KMS-11 (cell line): ENCODE measurements around the gene CDKN2D.
"Not testable (repeated sequence)": the region's sequence is repeated elsewhere in the genome, so short reads cannot be mapped to it uniquely, and the experiment has no call there.

Experiments used
- H2AFZ ChIP-seq: fragments of 200-600 bp; sonication (generic); 2 replicates; pipeline ENCODE4 v1.6.1; 2016; ENCODE audit warnings: antibody characterized with exemption, mixed run types, low read depth
- H3K27ac ChIP-seq: fragments of 200-600 bp; sonication (generic); 2 replicates; pipeline ENCODE4 v1.6.1; 2016; ENCODE audit warnings: mild to moderate bottlenecking, mixed run types
- H3K27me3 ChIP-seq: fragments of 200-600 bp; sonication (generic); 2 replicates; pipeline ENCODE4 v1.6.1; 2017; ENCODE audit warnings: mild to moderate bottlenecking, low read depth, mixed run types, moderate library complexity; ENCODE audit not compliant: insufficient read depth
- H3K36me3 ChIP-seq: fragments of 200-600 bp; sonication (generic); 2 replicates; pipeline ENCODE4 v1.6.1; 2017; ENCODE audit warnings: mild to moderate bottlenecking, mixed run types; ENCODE audit not compliant: insufficient read depth
- H3K4me1 ChIP-seq: fragments of 200-600 bp; sonication (generic); 2 replicates; pipeline ENCODE4 v1.6.1; 2016; ENCODE audit warnings: mild to moderate bottlenecking, low read depth, mixed run types; ENCODE audit not compliant: poor library complexity, severe bottlenecking
- H3K4me2 ChIP-seq: fragments of 200-600 bp; sonication (generic); 2 replicates; pipeline ENCODE4 v1.7.0; 2016; ENCODE audit warnings: mild to moderate bottlenecking, mixed run types
- H3K4me3 ChIP-seq: fragments of 200-600 bp; sonication (generic); IDR thresholded peaks from 2 replicates; pipeline ENCODE4 v1.6.1; 2017; ENCODE audit warnings: low read depth, low read length, mixed read lengths; ENCODE audit not compliant: insufficient read depth
- H3K79me2 ChIP-seq: fragments of 200-600 bp; sonication (generic); 2 replicates; pipeline ENCODE4 v1.6.1; 2016; ENCODE audit warnings: low read depth, mixed run types; ENCODE audit not compliant: insufficient read depth
- H3K9ac ChIP-seq: fragments of 200-600 bp; sonication (generic); 2 replicates; pipeline ENCODE4 v1.6.1; 2016; ENCODE audit warnings: mild to moderate bottlenecking, mixed run types
- H4K20me1 ChIP-seq: fragments of 200-600 bp; sonication (generic); 2 replicates; pipeline ENCODE4 v1.6.1; 2016; ENCODE audit warnings: mild to moderate bottlenecking, mixed run types; ENCODE audit not compliant: insufficient read depth
- TF ChIP-seq, protein P1 (sequence below): fragments of 200-600 bp; sonication (generic); conservative IDR thresholded peaks from 2 replicates; pipeline ENCODE4 v1.6.1; 2017; ENCODE audit warnings: low read depth, mild to moderate bottlenecking, antibody characterized with exemption, low read length, moderate library complexity, mixed read lengths

The CDKN2D gene

DNA sequence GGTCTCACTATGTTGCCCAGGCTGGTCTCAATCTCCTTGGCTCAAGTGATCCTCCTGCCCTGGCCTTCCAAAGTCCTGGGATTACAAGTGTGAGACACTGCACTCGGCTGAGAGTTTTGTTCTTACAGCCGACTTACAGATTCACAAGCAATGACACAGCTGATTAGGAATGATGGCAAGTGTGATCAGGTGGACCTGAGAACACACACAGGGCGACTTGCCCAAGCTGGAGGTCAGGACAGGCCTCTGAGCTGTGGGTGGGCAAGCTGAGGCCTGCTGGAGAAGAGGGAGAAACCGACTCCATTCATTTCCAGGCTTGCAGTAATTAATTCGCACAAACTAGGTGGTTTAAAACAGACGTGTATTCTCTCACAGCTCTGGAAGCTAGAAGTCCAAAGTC lies 33.2 kb downstream of the CDKN2D start:
- no peak overlapping the region for H3K9ac ChIP-seq
- TF ChIP-seq, protein P1, sequence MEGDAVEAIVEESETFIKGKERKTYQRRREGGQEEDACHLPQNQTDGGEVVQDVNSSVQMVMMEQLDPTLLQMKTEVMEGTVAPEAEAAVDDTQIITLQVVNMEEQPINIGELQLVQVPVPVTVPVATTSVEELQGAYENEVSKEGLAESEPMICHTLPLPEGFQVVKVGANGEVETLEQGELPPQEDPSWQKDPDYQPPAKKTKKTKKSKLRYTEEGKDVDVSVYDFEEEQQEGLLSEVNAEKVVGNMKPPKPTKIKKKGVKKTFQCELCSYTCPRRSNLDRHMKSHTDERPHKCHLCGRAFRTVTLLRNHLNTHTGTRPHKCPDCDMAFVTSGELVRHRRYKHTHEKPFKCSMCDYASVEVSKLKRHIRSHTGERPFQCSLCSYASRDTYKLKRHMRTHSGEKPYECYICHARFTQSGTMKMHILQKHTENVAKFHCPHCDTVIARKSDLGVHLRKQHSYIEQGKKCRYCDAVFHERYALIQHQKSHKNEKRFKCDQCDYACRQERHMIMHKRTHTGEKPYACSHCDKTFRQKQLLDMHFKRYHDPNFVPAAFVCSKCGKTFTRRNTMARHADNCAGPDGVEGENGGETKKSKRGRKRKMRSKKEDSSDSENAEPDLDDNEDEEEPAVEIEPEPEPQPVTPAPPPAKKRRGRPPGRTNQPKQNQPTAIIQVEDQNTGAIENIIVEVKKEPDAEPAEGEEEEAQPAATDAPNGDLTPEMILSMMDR: no peak
- H3K4me3 ChIP-seq: no peak overlapping the region
- peaks cover 23% of the 10 kb centered on the region; the same call in 1 of the 2 replicates for H3K27me3 ChIP-seq
- no peaks in the 10 kb centered on the region for H3K4me1 ChIP-seq
- no peak overlapping the region for H3K27ac ChIP-seq
- H2AFZ ChIP-seq: no peak overlapping the region
- no peak overlapping the region for H3K4me2 ChIP-seq
- H3K79me2 ChIP-seq: no peaks in the 10 kb centered on the region
- H3K36me3 ChIP-seq: no peaks in the 10 kb centered on the region
- no peaks in the 10 kb centered on the region for H4K20me1 ChIP-seq

DNA sequence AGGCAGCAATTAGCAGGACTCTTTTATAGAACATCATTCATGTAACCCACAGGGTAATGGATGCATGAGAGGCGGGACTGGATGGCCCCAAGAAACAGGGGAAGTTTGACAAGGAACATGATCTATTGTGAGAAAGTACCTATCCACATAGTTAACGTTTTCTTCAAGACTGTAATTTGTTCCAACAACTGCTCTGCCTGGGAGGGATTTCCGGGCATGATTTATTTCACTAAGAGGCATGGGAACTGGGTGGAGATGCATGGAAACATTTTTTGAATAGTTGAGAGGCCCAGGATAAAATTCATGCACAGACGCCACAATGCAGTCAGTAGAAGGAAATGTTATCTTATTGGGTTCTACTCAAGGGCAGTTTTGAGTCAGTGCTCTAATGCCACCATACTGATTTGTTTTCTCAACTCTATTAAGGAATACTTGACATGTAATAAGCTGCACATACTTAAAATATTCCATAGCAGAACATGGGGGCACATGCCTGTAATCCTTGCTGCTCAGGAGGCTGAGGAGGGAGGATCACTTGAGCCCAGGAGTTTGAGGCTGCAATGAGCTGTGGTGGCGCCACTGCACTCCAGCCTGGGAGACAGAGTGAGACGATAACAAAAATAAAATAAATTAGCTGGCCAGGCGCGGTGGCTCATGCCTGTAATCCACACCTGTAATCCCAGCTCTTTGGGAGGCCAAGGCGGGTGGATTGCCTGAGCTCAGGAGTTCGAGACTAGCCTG lies 35.0 kb downstream of the CDKN2D start:
- H3K27me3 ChIP-seq: peaks cover 16% of the 10 kb centered on the region; the same call in 1 of the 2 replicates
- H3K4me3 ChIP-seq: no peak overlapping the region
- no peak overlapping the region for H3K4me2 ChIP-seq
- TF ChIP-seq, protein P1: no peak
- no peaks in the 10 kb centered on the region for H3K79me2 ChIP-seq
- no peaks in the 10 kb centered on the region for H3K4me1 ChIP-seq
- no peaks in the 10 kb centered on the region for H4K20me1 ChIP-seq
- H2AFZ ChIP-seq: no peak overlapping the region
- no peak overlapping the region for H3K27ac ChIP-seq
- no peak overlapping the region for H3K9ac ChIP-seq
- H3K36me3 ChIP-seq: no peaks in the 10 kb centered on the region

DNA sequence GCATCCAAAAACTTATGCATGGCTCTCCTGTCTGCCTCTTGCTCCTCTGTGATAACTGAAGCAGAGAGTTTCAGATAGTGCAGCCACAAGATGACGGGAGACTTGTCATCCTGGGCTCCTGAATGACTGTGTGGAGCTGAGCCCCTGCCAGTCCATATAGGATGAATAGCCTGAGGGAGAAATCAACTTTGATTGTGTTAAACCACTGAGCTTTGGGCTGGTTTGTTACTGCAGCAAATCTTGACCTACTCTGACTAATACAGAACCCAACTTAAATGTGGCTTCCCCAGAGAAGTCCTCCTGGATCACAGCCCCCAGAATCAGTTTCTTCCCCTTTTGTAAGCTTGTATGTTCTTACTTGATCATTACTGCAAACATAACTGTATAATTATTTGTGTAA lies 36.3 kb downstream of the CDKN2D start:
- H3K36me3 ChIP-seq: no peaks in the 10 kb centered on the region
- no peaks in the 10 kb centered on the region for H3K79me2 ChIP-seq
- no peak overlapping the region for H3K4me2 ChIP-seq
- H3K27me3 ChIP-seq: peaks cover 11% of the 10 kb centered on the region; the same call in 1 of the 2 replicates
- no peaks in the 10 kb centered on the region for H4K20me1 ChIP-seq
- H3K4me1 ChIP-seq: no peaks in the 10 kb centered on the region
- no peak overlapping the region for H3K4me3 ChIP-seq
- no peak overlapping the region for H3K27ac ChIP-seq
- H3K9ac ChIP-seq: no peak overlapping the region
- H2AFZ ChIP-seq: no peak overlapping the region
- TF ChIP-seq, protein P1: no peak

DNA sequence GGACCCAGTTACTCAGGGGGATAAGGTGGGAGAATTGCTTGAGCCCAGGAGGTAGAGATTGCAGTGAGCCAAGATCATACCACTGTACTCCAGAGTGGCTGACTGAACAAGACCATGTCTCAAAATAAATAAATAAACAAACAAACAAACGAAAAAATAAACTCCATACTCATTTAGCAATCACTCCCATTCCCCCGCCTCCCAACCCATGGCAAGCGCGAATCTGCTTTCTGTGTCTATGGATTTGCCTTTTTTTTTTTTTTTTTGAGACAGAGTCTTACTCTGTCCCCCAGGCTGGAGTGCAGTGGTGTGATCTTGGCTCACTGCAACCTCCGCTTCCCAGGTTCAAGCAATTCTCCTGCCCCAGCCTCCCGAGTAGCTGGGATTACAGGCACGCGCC lies 41.9 kb downstream of the CDKN2D start:
- not testable (repeated sequence) for H3K4me3 ChIP-seq, H2AFZ ChIP-seq, H3K79me2 ChIP-seq, H4K20me1 ChIP-seq, H3K27ac ChIP-seq, H3K4me1 ChIP-seq, H3K9ac ChIP-seq, H3K4me2 ChIP-seq, H3K36me3 ChIP-seq, H3K27me3 ChIP-seq

DNA sequence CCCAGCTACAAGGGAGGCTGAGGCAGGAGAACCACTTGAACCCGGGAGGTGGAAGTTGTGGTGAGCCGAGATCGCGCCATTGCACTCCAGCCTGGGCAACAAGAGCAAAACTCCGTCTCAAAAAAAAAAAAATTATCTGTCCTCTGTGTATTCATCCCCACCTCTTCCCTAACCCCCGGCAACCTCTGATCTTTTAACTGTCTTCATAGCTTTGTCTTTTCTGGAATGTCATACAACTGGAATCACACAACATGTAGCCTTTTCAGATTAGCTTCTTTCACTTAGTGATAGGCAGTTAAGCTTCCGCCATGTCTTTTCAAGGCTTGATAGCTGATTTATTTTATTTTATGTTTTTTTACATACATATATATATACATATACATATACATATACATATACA lies 43.1 kb downstream of the CDKN2D start:
- H3K36me3 ChIP-seq: no peaks in the 10 kb centered on the region
- H3K9ac ChIP-seq: no peak overlapping the region
- TF ChIP-seq, protein P1: no peak
- H3K4me1 ChIP-seq: no peaks in the 10 kb centered on the region
- no peaks in the 10 kb centered on the region for H3K79me2 ChIP-seq
- H3K27ac ChIP-seq: no peak overlapping the region
- H3K27me3 ChIP-seq: no peaks in the 10 kb centered on the region
- H4K20me1 ChIP-seq: no peaks in the 10 kb centered on the region
- H3K4me2 ChIP-seq: no peak overlapping the region
- no peak overlapping the region for H3K4me3 ChIP-seq
- H2AFZ ChIP-seq: no peak overlapping the region
